ENCODE results near the gene BACE1. TPM values are rescaled to one million over a fixed set of nuclear protein-coding genes. Genes with fewer than 3 reads are reported as not detected.
A peak's percentile ranks its signal among the peaks of the same experiment; 100 is the strongest.

Gene BACE1
- total and polyA plus RNA-seq, 7 donors, result 1.8 to 24.6 (median 13.2) TPM

- 96% methylated on average over 1 of the region's 1 CpG for WGBS, 2 donors
- Histone ChIP-seq H3K9me3 (no peaks in the 10 kb centered on the region), H3K36me3 (peaks cover 0 to 91% (median 23%) of the 10 kb centered on the region in 4 donors), H3K27ac (no peak overlapping the region), H3K4me3 (no peak overlapping the region), H3K27me3 (no peaks in the 10 kb centered on the region), H3K4me1 (no peaks in the 10 kb centered on the region)
- DNase-seq, result no peak
- intact Hi-C loops (cut with DNase I), result no loop called here
- TF ChIP-seq EP300 (IDR thresholded peaks at IDR 0.05) (no peak), POLR2AphosphoS5 (IDR thresholded peaks at IDR 0.05) (no peak), POLR2A (IDR thresholded peaks at IDR 0.05) (no peak), CTCF (IDR thresholded peaks at IDR 0.05) (no peak)
These were observed 26.3 kb downstream of the BACE1 start for GRCh38 chr11:117289795-117290194.

- TF ChIP-seq EP300 (IDR thresholded peaks at IDR 0.05), result no peak
- TF ChIP-seq CTCF (IDR thresholded peaks at IDR 0.05), result no peak
- TF ChIP-seq POLR2AphosphoS5 (IDR thresholded peaks at IDR 0.05), result no peak
- TF ChIP-seq POLR2A (IDR thresholded peaks at IDR 0.05), result no peak
- no peak overlapping the region for H3K27ac ChIP-seq
- intact Hi-C loops (cut with DNase I), result no loop called here
- no peaks in the 10 kb centered on the region for H3K9me3 ChIP-seq
- H3K4me3 ChIP-seq, result no peak overlapping the region
- H3K27me3 ChIP-seq, result no peaks in the 10 kb centered on the region
- no peaks in the 10 kb centered on the region for H3K4me1 ChIP-seq
- peaks cover 8 to 97% (median 38%) of the 10 kb centered on the region in 4 donors for H3K36me3 ChIP-seq
- 43 to 72% methylated on average over 3 of the region's 3 CpGs for WGBS, 2 donors
- DNase-seq, result no peak
These were observed 28.4 kb downstream of the BACE1 start for GRCh38 chr11:117287668-117288067.

- TF ChIP-seq CTCF (IDR thresholded peaks at IDR 0.05) (no peak), POLR2A (IDR thresholded peaks at IDR 0.05) (no peak), POLR2AphosphoS5 (IDR thresholded peaks at IDR 0.05) (no peak), EP300 (IDR thresholded peaks at IDR 0.05) (no peak)
- Histone ChIP-seq H3K27ac (no peak overlapping the region), H3K4me1 (peaks cover 0 to 2% (median 0%) of the 10 kb centered on the region in 4 donors), H3K9me3 (no peaks in the 10 kb centered on the region), H3K27me3 (no peaks in the 10 kb centered on the region), H3K4me3 (no peak overlapping the region), H3K36me3 (peaks cover 8 to 99% (median 45%) of the 10 kb centered on the region in 4 donors)
- intact Hi-C loops (cut with DNase I), result no loop called here
- no peak for DNase-seq
- 81% methylated on average over 2 of the region's 2 CpGs for WGBS, 2 donors
These were observed 29.5 kb downstream of the BACE1 start for GRCh38 chr11:117286588-117286987.

- peaks cover 8 to 96% (median 38%) of the 10 kb centered on the region in 4 donors for H3K36me3 ChIP-seq
- no peak for TF ChIP-seq POLR2A (IDR thresholded peaks at IDR 0.05)
- no peak for TF ChIP-seq CTCF (IDR thresholded peaks at IDR 0.05)
- no peak for TF ChIP-seq EP300 (IDR thresholded peaks at IDR 0.05)
- TF ChIP-seq POLR2AphosphoS5 (IDR thresholded peaks at IDR 0.05), result no peak
- no peak for DNase-seq
- H3K4me1 ChIP-seq, result peaks cover 0 to 11% (median 0%) of the 10 kb centered on the region in 4 donors
- WGBS, 2 donors, result 95 to 97% methylated on average over 2 of the region's 2 CpGs
- intact Hi-C loops (cut with DNase I), result no loop called here
- H3K27ac ChIP-seq, result no peak overlapping the region
- no peaks in the 10 kb centered on the region for H3K9me3 ChIP-seq
- no peak overlapping the region for H3K4me3 ChIP-seq
- no peaks in the 10 kb centered on the region for H3K27me3 ChIP-seq
These were observed 32.0 kb downstream of the BACE1 start for GRCh38 chr11:117284053-117284452.

GRCh38 chr11:117282956-117283355, 33.1 kb downstream of the BACE1 start:
- H3K27me3 ChIP-seq, result no peaks in the 10 kb centered on the region
- peaks cover 8 to 85% (median 32%) of the 10 kb centered on the region in 4 donors for H3K36me3 ChIP-seq
- peaks cover 0 to 11% (median 0%) of the 10 kb centered on the region in 4 donors for H3K4me1 ChIP-seq
- H3K27ac ChIP-seq, result no peak overlapping the region
- peak; percentile 5 for DNase-seq
- no peak overlapping the region for H3K4me3 ChIP-seq
- intact Hi-C loops (cut with DNase I), result no loop called here
- TF ChIP-seq POLR2AphosphoS5 (IDR thresholded peaks at IDR 0.05) (no peak), EP300 (IDR thresholded peaks at IDR 0.05) (no peak), POLR2A (IDR thresholded peaks at IDR 0.05) (no peak), CTCF (IDR thresholded peaks at IDR 0.05) (no peak)
- H3K9me3 ChIP-seq, result no peaks in the 10 kb centered on the region
- 93 to 95% methylated on average over 3 of the region's 3 CpGs for WGBS, 2 donors

Measured in sigmoid colon (tissue), 7 donors.